GM13977 (cell line): ENCODE results near the gene KCTD1.

Experiments used
- DNase-seq: peaks from one replicate; pipeline ENCODE4 v3.0.0; 2012; ENCODE audit warnings: low spot score
- in situ Hi-C: fragments of 300-500 bp; cut with MboI; formaldehyde crosslinking; loops from one replicate; pipeline ENCODE4 v1.12.0; 2022; ENCODE audit warnings: low sequenced_read_pairs, low pct_unique_long_range_greater_than_20kb, mixed read lengths, inconsistent platforms; ENCODE audit not compliant: unreplicated experiment
- TF ChIP-seq, protein P1 (sequence below): IDR thresholded peaks from 2 replicates; pipeline ENCODE4 v1.5.1; 2012; ENCODE audit warnings: mild to moderate bottlenecking, control low read depth; ENCODE audit not compliant: insufficient read depth; ENCODE audit errors: extremely low read depth, missing control alignments

Gene KCTD1

DNA sequence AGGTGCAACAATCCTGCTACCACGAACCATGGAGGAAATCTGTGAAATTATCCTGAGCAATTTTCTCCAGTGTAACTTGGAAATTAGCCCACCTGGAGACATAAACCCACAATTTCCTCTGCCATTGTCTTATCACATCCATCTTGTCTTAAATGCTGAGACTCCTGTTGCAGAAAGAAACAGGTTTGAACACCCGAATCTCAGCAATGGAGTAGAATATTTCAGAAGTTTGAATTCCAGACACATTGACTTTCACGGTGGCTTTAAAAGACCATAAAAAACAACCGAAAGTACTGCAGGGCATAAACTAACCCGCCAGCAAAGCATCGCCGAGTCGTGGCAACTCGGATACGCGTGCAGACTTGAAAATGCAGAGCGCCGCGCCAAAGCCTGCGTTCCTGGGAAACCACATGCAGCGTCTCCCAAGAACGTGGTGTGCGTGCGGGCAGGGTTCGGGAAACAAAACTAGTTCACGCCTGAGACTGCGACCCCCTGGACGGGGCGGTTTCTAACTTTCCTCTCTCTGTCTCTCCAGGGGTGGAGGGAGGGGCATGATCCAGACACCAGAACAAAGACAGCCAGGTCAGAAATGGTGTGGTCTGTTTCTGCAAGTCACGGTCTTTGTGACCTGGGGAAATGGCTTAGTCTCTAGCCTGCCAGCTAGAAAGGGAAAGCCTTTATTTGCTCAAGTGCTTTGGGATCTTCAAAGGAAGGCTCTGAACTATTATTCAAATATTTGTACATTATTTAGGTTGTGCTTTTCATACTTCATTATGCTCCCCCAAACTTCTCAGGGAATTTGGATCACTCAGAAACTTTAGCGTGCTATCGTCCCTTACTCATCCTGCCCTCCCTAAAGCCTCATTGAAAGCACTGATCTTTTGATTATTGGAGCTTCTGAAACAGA is 26.9 kb upstream of the KCTD1 start:
- DNase-seq, result no peak
- TF ChIP-seq, protein P1, sequence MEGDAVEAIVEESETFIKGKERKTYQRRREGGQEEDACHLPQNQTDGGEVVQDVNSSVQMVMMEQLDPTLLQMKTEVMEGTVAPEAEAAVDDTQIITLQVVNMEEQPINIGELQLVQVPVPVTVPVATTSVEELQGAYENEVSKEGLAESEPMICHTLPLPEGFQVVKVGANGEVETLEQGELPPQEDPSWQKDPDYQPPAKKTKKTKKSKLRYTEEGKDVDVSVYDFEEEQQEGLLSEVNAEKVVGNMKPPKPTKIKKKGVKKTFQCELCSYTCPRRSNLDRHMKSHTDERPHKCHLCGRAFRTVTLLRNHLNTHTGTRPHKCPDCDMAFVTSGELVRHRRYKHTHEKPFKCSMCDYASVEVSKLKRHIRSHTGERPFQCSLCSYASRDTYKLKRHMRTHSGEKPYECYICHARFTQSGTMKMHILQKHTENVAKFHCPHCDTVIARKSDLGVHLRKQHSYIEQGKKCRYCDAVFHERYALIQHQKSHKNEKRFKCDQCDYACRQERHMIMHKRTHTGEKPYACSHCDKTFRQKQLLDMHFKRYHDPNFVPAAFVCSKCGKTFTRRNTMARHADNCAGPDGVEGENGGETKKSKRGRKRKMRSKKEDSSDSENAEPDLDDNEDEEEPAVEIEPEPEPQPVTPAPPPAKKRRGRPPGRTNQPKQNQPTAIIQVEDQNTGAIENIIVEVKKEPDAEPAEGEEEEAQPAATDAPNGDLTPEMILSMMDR, result no peak
- in situ Hi-C loops, result no loop called here

DNA sequence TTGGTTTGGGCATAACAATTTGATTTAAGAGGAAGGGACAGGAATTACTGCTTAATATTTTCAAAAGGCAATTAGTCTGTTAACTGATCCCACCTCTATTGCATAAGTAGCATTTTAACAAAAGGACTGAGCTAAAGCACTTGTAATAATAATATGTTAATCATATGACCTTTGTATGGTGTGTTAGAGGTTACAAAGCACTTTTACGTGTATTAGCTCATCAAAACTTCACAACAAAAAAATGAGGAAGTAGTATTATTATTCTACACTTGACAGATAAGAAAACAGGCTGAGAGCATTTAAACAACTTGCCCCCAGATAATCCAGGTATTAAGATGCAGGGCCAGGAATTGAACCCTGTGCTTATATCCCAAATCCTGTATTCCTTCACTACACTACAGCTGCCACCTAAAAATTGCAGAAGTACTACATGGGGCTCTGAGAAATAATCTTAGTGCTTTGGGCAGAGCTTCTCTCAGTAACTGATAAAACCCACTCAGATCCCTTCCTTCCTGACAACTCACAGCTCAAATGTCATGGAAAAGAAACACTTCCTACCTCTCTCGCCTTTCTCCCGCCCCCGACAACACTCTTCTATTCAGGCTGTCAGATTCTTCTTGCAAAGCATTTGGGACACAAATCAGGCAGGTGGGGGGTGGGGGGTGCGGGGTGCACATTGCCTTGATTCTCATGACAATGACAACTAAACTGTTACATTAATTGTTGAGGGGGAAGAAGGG is 20.7 kb upstream of the KCTD1 start:
- TF ChIP-seq, protein P1, result no peak
- no peak for DNase-seq

DNA sequence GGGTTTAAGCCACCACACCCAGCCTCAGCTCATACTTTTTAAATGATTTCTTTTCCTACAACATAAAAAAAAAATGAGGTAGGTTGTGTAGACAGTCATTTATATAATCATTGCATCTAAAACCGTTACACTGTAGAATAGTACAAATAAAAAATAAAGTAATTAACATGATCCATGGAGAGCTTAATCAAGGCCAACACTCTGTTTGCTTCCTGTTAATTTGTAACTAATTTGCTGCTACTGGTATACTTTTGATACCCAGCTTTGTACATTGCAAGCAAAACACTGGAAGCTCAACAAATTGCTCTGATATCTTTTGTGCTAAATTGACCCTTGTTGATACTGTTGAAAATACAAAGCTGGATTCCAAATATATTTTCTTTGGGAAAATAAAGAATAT is 20.2 kb upstream of the KCTD1 start:
- TF ChIP-seq, protein P1, result no peak
- DNase-seq, result no peak
- in situ Hi-C loops, result no loop called here

More for the DNA sequence above, 20.7 kb upstream of the KCTD1 start:
- in situ Hi-C loops, result no loop called here

DNA sequence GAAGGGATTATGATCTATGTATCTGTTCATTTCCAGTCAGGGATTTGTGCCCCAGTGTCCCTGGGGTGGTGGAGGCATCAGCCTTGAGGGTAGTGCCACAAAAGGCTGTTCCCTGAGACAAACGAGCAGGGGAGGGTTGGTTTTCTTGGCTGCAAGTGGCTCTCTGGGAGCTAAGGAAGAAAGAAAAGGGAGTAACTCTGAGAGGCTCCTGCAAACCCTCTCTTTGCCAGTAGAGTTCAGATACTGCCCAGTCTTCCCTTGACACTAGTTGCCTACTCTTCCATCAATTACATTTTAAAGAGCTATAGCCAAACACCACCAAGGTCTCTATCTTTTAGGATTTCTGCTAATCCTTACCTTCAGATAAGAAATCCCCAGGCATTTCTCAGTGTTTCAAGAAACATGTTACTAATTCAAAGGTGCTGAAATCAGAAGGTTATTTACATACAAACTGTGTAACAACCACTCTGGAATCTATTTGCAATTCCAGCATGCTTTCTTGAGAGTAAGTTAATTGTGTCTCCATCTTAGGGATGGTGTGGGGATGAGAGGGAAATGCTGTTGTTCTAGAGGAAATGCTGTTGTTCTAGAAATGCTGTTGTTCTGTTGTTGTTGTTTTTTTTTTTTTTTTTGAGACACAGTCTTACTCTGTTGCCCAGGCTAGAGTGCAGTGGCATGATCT is 18.7 kb upstream of the KCTD1 start:
- in situ Hi-C loops, result no loop called here
- TF ChIP-seq, protein P1, result no peak
- no peak for DNase-seq

DNA sequence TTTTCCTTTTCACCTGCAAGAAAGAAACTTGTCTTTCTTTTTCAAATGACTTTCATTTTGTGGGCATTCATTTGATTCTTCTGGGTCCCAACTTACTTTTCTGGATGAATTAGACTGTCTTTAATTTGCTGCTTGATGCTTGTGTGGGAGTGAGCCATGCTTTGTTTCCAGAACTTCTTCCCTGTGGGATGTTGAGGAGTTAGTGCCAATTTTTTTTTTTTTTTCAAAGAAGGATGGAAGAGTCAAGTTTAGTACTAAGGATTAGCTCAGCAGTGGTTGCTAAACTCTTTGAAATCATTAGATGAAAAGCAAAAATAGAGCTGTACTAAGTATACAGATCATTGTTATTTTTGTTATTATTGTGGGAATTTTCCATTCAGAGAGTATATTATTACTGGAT is 17.2 kb upstream of the KCTD1 start:
- DNase-seq, result no peak
- TF ChIP-seq, protein P1, result no peak
- in situ Hi-C loops, result no loop called here

DNA sequence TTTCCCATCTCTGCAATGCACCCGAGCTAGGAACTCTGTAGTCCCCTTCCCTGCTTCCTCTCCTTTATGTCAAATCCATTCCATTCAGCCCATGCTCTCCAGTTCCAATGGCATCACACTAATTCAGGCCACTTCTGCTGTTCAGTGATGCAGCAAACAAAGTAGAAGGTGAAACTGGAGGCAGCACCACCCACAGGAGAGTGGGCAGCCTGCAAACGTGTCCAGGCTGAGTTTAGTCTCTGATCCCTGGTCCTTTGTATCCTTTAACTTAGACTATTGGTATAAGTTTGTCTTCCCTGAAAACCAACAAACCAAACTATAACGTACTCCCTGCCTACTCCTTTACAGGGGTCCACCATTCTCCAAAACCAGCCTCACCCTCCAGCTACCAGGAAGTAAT is 14.7 kb upstream of the KCTD1 start:
- in situ Hi-C loops, result no loop called here
- TF ChIP-seq, protein P1, result no peak
- DNase-seq, result no peak
